HEK293 (cell line): ENCODE measurements around the gene REX1BD.
A peak's percentile ranks its signal among the peaks of the same experiment; 100 is the strongest.

Source experiments
- CTCF ChIA-PET: fragments of 350-600 bp; formaldehyde crosslinking; extraction: SDS; loops from one replicate; lab custom pipeline; 2021; ENCODE audit warnings: antibody characterized with exemption; lab: Yijun Ruan, JAX
- POLR2A ChIA-PET: fragments of 300-600 bp; formaldehyde crosslinking; extraction: SDS; loops from one replicate; lab custom pipeline; 2020; ENCODE audit warnings: antibody characterized with exemption, inconsistent platforms; lab: Yijun Ruan, JAX
- H3K27ac ChIP-seq: fragments of 200-500 bp; sonication (Bioruptor generic); 2 replicates; pipeline ENCODE4 v1.5.1; 2014; ENCODE audit warnings: low read depth, low read length, control low read depth, inconsistent platforms; ENCODE audit errors: extremely low read depth
- H3K36me3 ChIP-seq, 2 experiments: fragments of 200-500 bp in 1 of 2; sonication (Bioruptor generic) in 1 of 2; 1 replicate in 1 of 2; 2 replicates in 1 of 2; pipeline ENCODE4 v1.5.1; 2014 to 2017; ENCODE audit warnings: inconsistent platforms in 2 of 2, low read length in 2 of 2; ENCODE audit not compliant: control insufficient read depth in 2 of 2, insufficient read depth in 1 of 2
- H3K4me1 ChIP-seq: fragments of 200-500 bp; sonication (Bioruptor generic); 2 replicates; pipeline ENCODE4 v1.5.1; 2014; ENCODE audit warnings: mild to moderate bottlenecking, low read length, inconsistent platforms; ENCODE audit not compliant: control insufficient read depth, insufficient read depth
- H3K4me3 ChIP-seq: 2 replicates; pipeline ENCODE4 v1.5.1; 2011; ENCODE audit warnings: low read depth, mild to moderate bottlenecking, control low read depth, low read length, moderate library complexity
- H3K9me3 ChIP-seq: fragments of 200-500 bp; sonication (Bioruptor generic); 2 replicates; pipeline ENCODE4 v1.5.1; 2014; ENCODE audit warnings: low read depth, low read length, inconsistent platforms; ENCODE audit not compliant: control insufficient read depth, insufficient read depth
- KLF1 ChIP-seq: fragments of 450-650 bp; formaldehyde crosslinking; IDR thresholded peaks from 2 replicates; pipeline ENCODE4 v1.5.1; 2016; ENCODE audit warnings: missing biosample characterization, missing genetic modification characterization
- MYNN ChIP-seq: fragments of 450-650 bp; formaldehyde crosslinking; IDR thresholded peaks from 2 replicates; pipeline ENCODE4 v1.5.1; 2016; ENCODE audit warnings: missing biosample characterization, missing genetic modification characterization, borderline replicate concordance
- PRDM10 ChIP-seq: fragments of 450-650 bp; formaldehyde crosslinking; IDR thresholded peaks from 2 replicates; pipeline ENCODE4 v1.5.1; 2016; ENCODE audit warnings: missing biosample characterization, missing genetic modification characterization
- TCF7L2 ChIP-seq: IDR thresholded peaks from 2 replicates; pipeline ENCODE4 v1.6.1; 2011; ENCODE audit warnings: low read depth, mild to moderate bottlenecking, inconsistent platforms, low read length, moderate library complexity, borderline replicate concordance
- ZBTB1 ChIP-seq: fragments of 450-650 bp; formaldehyde crosslinking; IDR thresholded peaks from 2 replicates; pipeline ENCODE4 v1.5.1; 2016; ENCODE audit warnings: missing biosample characterization, missing genetic modification characterization
- ZBTB17 ChIP-seq: fragments of 450-650 bp; formaldehyde crosslinking; IDR thresholded peaks from 2 replicates; pipeline ENCODE4 v1.5.1; 2016; ENCODE audit warnings: missing biosample characterization, missing genetic modification characterization
- ZEB2 ChIP-seq: fragments of 450-650 bp; formaldehyde crosslinking; IDR thresholded peaks from 2 replicates; pipeline ENCODE4 v1.5.1; 2016; ENCODE audit warnings: missing biosample characterization, missing genetic modification characterization
- ZNF133 ChIP-seq: fragments of 450-650 bp; formaldehyde crosslinking; IDR thresholded peaks from 2 replicates; pipeline ENCODE4 v1.5.1; 2016; ENCODE audit warnings: missing biosample characterization, missing genetic modification characterization
- ZNF140 ChIP-seq: fragments of 450-650 bp; formaldehyde crosslinking; IDR thresholded peaks from 2 replicates; pipeline ENCODE4 v1.5.1; 2016; ENCODE audit warnings: missing biosample characterization, missing genetic modification characterization
- ZNF146 ChIP-seq: fragments of 450-650 bp; formaldehyde crosslinking; IDR thresholded peaks from 2 replicates; pipeline ENCODE4 v1.5.1; 2016; ENCODE audit warnings: missing biosample characterization, missing genetic modification characterization
- ZNF148 ChIP-seq: fragments of 450-650 bp; formaldehyde crosslinking; IDR thresholded peaks from 2 replicates; pipeline ENCODE4 v1.5.0; 2017; ENCODE audit warnings: missing biosample characterization, missing genetic modification characterization, borderline replicate concordance
- ZNF174 ChIP-seq: fragments of 450-650 bp; formaldehyde crosslinking; IDR thresholded peaks from 2 replicates; pipeline ENCODE4 v1.5.0; 2017; ENCODE audit warnings: missing biosample characterization, mild to moderate bottlenecking, missing genetic modification characterization
- ZNF202 ChIP-seq: fragments of 450-650 bp; formaldehyde crosslinking; IDR thresholded peaks from 2 replicates; pipeline ENCODE4 v1.5.1; 2016; ENCODE audit warnings: missing biosample characterization, missing genetic modification characterization, borderline replicate concordance
- ZNF223 ChIP-seq: fragments of 450-650 bp; formaldehyde crosslinking; IDR thresholded peaks from 2 replicates; pipeline ENCODE4 v1.5.1; 2016; ENCODE audit warnings: missing biosample characterization, missing genetic modification characterization
- ZNF239 ChIP-seq: fragments of 450-650 bp; formaldehyde crosslinking; IDR thresholded peaks from 2 replicates; pipeline ENCODE4 v1.5.1; 2016; ENCODE audit warnings: missing biosample characterization, missing genetic modification characterization
- ZNF335 ChIP-seq: fragments of 450-650 bp; formaldehyde crosslinking; conservative IDR thresholded peaks from 2 replicates; pipeline ENCODE4 v1.5.1; 2016; ENCODE audit warnings: missing biosample characterization, missing genetic modification characterization
- ZNF350 ChIP-seq: fragments of 450-650 bp; formaldehyde crosslinking; IDR thresholded peaks from 2 replicates; pipeline ENCODE4 v1.5.0; 2017; ENCODE audit warnings: missing biosample characterization, mild to moderate bottlenecking, missing genetic modification characterization
- ZNF37A ChIP-seq: fragments of 450-650 bp; IDR thresholded peaks from 2 replicates; pipeline ENCODE4 v1.5.1; 2018; ENCODE audit warnings: missing biosample characterization, missing genetic modification characterization
- ZNF391 ChIP-seq: fragments of 450-650 bp; formaldehyde crosslinking; IDR thresholded peaks from 2 replicates; pipeline ENCODE4 v1.5.1; 2016; ENCODE audit warnings: low read depth, missing biosample characterization, missing genetic modification characterization, borderline replicate concordance
- ZNF404 ChIP-seq: fragments of 450-650 bp; formaldehyde crosslinking; IDR thresholded peaks from 2 replicates; pipeline ENCODE4 v1.5.1; 2017; ENCODE audit warnings: missing biosample characterization, missing genetic modification characterization
- ZNF423 ChIP-seq: fragments of 450-650 bp; formaldehyde crosslinking; IDR thresholded peaks from 2 replicates; pipeline ENCODE4 v1.5.1; 2016; ENCODE audit warnings: missing biosample characterization, missing genetic modification characterization
- ZNF426 ChIP-seq: fragments of 450-650 bp; formaldehyde crosslinking; IDR thresholded peaks from 2 replicates; pipeline ENCODE4 v1.5.1; 2017; ENCODE audit warnings: missing biosample characterization, missing genetic modification characterization, mild to moderate bottlenecking, inconsistent platforms, moderate library complexity
- ZNF580 ChIP-seq: fragments of 450-650 bp; formaldehyde crosslinking; IDR thresholded peaks from 2 replicates; pipeline ENCODE4 v1.5.1; 2016; ENCODE audit warnings: missing biosample characterization, missing genetic modification characterization
- ZNF585B ChIP-seq: fragments of 450-650 bp; formaldehyde crosslinking; IDR thresholded peaks from 2 replicates; pipeline ENCODE4 v1.5.1; 2016; ENCODE audit warnings: missing biosample characterization, missing genetic modification characterization
- ZNF621 ChIP-seq: fragments of 450-650 bp; formaldehyde crosslinking; IDR thresholded peaks from 2 replicates; pipeline ENCODE4 v1.5.1; 2017; ENCODE audit warnings: missing biosample characterization, missing genetic modification characterization
- ZNF639 ChIP-seq: fragments of 450-650 bp; formaldehyde crosslinking; IDR thresholded peaks from 2 replicates; pipeline ENCODE4 v1.5.1; 2016; ENCODE audit warnings: missing biosample characterization, missing genetic modification characterization
- ZNF660 ChIP-seq: fragments of 450-650 bp; IDR thresholded peaks from 2 replicates; pipeline ENCODE4 v1.5.1; 2018; ENCODE audit warnings: missing biosample characterization, mild to moderate bottlenecking, missing genetic modification characterization
- ZNF664 ChIP-seq: fragments of 450-650 bp; formaldehyde crosslinking; IDR thresholded peaks from 2 replicates; pipeline ENCODE4 v1.5.1; 2016; ENCODE audit warnings: missing biosample characterization, missing genetic modification characterization
- ZNF785 ChIP-seq: fragments of 450-650 bp; formaldehyde crosslinking; IDR thresholded peaks from 2 replicates; pipeline ENCODE4 v1.5.1; 2016; ENCODE audit warnings: missing biosample characterization, missing genetic modification characterization
- ZSCAN30 ChIP-seq: fragments of 450-650 bp; IDR thresholded peaks from 2 replicates; pipeline ENCODE4 v1.5.1; 2018; ENCODE audit warnings: missing biosample characterization, mild to moderate bottlenecking, missing genetic modification characterization, moderate library complexity

The REX1BD gene

DNA sequence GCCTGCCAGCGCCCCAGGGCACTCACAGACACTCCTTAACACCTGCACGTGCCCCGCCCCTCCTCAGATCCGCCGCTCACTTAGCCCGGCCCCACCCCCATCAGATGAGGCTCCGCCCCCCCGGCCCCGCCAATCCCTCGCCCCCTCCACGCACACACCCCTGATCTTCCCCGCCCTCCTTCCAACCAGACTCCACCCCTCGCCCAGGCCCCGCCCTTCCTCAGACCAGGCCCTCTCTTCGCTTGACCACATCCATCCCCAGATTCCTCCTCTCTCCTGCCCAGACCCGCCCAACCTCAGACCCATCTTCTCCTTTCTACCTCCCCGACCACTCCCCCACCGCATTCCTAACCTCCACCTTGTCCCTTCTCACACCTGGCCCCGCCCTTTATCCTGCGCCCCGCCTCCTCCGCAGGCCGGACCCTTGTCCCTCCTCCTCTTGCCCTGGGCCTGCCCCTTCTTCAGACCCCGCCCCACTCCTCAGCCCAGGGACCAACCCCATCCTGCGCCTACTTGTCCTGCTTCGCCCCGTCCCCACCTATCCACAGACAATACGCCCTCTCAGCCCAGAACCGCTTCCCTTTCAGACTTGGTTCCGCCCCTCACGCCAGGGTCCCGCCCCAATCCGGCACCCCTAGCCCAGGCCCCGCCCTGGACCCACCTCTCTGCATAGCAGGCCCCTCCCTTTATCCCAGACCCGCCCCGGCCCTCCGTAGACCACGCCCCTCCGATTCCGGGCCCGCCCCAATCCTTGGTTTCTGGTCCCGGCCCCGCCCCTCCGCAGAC is 47.8 kb downstream of the REX1BD start:
- Histone ChIP-seq H3K4me1 (peaks cover 8% of the 10 kb centered on the region; the same call in 1 of the 2 replicates), H3K9me3 (no peaks in the 10 kb centered on the region), H3K27ac (no peak overlapping the region), H3K4me3 (peak overlapping the region; percentile 86), H3K36me3 (no peaks in the 10 kb centered on the region; a peak in 1 of 3 replicates)
- ChIA-PET CTCF (no interaction called here), POLR2A (no interaction called here)
- TF ChIP-seq ZNF426 (tag by site-specific recombination) (no peak), ZNF148 (tag by site-specific recombination) (no peak), ZNF223 (tag by site-specific recombination) (no peak), ZNF239 (tag by site-specific recombination) (no peak), ZNF785 (tag by site-specific recombination) (0 out of 2 replicates have a peak, but pooled peaks have one; percentile 36), ZBTB17 (tag by site-specific recombination) (peak; percentile 44; the same call in 1 of the 2 replicates), ZNF621 (tag by site-specific recombination) (no peak), ZNF391 (tag by site-specific recombination) (no peak), ZNF140 (tag by site-specific recombination) (no peak), ZNF174 (tag by site-specific recombination) (no peak), ZNF580 (tag by site-specific recombination) (no peak), ZBTB1 (tag by site-specific recombination) (no peak), ZNF202 (tag by site-specific recombination) (no peak), TCF7L2 (no peak), ZEB2 (tag by site-specific recombination) (peak; percentile 86), PRDM10 (tag by site-specific recombination) (peak; percentile 91), ZNF639 (tag by site-specific recombination) (no peak), ZNF133 (no peak), ZNF350 (tag by site-specific recombination) (no peak), KLF1 (peak; percentile 99), ZNF146 (no peak), ZNF335 (tag by site-specific recombination) (peak; percentile 59), MYNN (tag by site-specific recombination) (no peak), ZNF37A (tag by site-specific recombination) (no peak), ZNF423 (tag by site-specific recombination) (no peak), ZSCAN30 (tag by site-specific recombination) (no peak), ZNF404 (tag by site-specific recombination) (no peak), ZNF585B (no peak), ZNF664 (no peak), ZNF660 (tag by site-specific recombination) (no peak)
